ENCODE measurements around the gene OSM.

The OSM gene

GRCh38 chr22:30266445-30267381 lies at the start of gene OSM:
TSS of gene OSM (minus strand) at chr22:30266851. CDS start at chr22:30266799, 52 bp downstream.
- peak; percentile 68 for DNase-seq

GRCh38 chr22:30315962-30316576 lies 49.4 kb upstream of the OSM start:
- DNase-seq = no peak

GRCh38 chr22:30314915-30315314 lies 48.3 kb upstream of the OSM start:
- peak; percentile 54 for DNase-seq

GRCh38 chr22:30313527-30314363 lies 47.1 kb upstream of the OSM start:
- DNase-seq = no peak

- DNase-seq = no peak
These were observed 45.4 kb upstream of the OSM start for GRCh38 chr22:30312053-30312452.

- DNase-seq = no peak
These were observed 44.5 kb upstream of the OSM start for GRCh38 chr22:30310881-30311771.

GRCh38 chr22:30309951-30310741 lies 43.5 kb upstream of the OSM start:
- no peak for DNase-seq

DNA sequence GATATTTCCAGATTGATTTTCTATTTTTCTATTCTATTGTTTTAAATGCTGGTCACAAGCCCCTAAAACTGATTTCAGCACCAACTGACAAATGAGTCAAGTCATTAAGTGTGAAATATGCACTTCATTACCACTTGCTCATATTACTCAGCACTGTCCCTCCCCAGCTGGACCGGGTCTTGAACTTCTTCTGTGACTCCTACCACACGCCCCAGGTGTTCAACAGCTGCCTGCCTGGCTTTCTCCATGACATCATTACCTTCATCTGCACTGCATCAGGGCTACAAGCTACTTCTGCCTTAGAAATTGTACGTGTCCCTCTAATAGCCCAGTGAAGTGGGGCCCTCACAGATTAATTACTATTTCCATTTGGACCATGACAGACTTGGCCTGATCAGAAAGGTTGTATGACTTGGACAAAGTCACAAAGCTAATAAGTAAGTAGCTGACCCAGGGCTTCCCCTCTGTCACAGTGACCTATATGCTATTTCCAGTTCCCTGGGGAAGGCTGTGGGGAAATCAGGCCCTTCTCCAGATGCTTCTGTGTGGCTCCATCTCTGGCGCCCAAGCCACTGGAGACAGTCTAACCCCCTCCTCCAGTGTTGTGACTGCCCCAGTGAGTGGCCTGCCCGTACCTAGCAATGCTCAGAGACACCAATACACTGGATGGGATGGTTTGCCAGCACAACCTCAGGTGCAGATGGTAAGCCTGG lies 42.0 kb upstream of the OSM start:
- no peak for DNase-seq

GRCh38 chr22:30308093-30308492 lies 41.4 kb upstream of the OSM start:
- no peak for DNase-seq

DNA sequence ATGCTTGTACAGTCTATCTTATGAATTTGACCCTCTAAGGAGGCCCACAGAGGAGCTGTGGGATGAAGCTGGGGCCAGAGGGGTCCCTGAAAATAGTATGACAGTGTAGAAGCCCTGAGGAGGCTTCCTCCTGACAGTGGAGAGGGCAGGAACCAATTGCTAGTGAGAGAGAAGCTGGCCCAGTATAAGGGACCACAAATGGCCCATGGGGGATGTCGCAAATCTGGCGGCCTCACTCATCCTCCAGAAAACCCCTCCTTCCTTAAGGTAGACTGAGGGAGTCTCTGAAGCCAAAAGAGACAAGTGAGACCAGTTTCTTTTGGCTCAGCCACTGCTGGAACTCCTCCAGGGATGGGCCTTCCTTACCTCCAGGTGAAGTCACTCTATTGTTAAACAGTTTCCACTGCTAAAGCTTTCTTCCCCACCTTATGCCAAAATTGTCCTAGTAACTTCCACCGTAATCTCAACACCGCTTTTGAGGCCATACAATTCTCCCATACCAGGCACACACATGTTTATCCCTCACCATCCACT lies 40.5 kb upstream of the OSM start:
- no peak for DNase-seq

DNA sequence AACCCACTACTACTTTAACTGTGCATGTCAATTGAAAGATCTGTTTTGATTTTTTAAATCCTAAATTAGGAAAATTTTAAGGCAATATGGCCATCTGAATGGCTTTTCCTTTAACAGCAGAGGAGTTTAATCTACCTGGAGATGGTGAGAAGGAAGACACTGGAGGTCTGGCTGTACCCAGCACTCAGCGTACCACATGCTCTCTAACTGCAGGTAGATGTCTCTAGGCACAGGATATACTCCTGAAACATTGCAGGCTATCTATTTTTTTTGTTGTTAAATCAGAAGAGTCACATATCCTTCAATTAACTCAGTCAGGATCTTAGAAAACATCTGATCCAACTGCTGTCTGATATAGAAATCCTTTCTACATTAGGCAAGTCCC lies 40.0 kb upstream of the OSM start:
- DNase-seq = no peak

GRCh38 chr22:30305906-30306626 lies 39.4 kb upstream of the OSM start:
- no peak for DNase-seq

DNA sequence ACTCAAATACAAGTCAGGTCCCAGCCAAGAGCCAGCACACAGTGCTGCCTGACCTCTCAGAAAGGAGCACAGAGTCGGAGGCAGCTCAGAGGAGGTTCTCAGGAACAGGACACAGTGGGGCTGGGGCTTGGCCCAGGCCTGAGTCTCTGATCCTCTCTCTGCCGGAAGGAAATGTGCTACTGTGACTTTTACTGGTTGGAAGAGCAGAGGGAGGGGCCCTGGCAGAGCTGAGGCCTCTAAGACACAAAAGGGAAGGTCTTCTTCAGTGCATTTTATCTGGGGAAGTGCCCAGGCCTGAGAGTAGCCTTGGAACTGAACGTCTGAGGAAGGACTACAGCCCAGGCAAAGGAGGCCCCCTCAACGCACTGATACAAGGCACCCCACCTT lies 38.9 kb upstream of the OSM start:
- peak; percentile 44 for DNase-seq

- DNase-seq = no peak
These were observed 38.0 kb upstream of the OSM start for GRCh38 chr22:30304495-30305244.

DNA sequence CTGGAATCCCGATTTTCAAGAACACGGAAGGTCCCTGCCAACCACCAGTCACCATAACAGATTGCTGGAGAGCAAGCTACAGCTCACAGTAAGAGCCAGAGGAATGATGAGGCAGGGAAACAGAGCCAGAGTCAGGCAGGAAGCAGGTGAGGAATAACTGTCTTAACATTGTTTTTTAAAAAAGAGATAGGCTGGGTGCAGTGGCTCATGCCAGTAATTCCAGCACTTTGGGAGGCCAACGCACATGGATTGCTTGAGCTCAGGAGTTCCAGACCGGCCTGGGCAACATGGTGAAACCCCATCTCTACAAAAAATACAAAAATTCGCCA lies 36.1 kb upstream of the OSM start:
- DNase-seq = no peak

GRCh38 chr22:30301995-30302809 lies 35.6 kb upstream of the OSM start:
- DNase-seq = no peak

DNA sequence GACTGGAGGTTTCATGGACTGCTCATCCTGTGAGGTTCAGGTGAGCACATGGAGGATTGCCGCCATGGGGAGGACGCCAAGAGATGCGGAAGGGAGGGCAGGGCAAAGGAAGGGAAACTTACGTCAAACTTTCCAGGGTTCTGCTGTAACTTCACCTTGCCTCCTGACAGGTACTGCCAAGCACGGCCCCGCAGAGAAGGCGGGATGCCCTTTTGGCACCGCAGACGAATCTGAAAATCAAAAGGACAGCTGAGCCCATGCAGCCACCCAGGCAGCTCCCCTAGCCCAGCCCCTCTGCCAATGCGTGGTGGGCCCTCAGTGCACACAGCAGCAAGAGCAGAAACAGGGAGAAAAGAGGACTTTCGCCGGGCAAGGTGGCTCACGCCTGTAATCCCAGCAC lies 32.7 kb upstream of the OSM start:
- no peak for DNase-seq

DNA sequence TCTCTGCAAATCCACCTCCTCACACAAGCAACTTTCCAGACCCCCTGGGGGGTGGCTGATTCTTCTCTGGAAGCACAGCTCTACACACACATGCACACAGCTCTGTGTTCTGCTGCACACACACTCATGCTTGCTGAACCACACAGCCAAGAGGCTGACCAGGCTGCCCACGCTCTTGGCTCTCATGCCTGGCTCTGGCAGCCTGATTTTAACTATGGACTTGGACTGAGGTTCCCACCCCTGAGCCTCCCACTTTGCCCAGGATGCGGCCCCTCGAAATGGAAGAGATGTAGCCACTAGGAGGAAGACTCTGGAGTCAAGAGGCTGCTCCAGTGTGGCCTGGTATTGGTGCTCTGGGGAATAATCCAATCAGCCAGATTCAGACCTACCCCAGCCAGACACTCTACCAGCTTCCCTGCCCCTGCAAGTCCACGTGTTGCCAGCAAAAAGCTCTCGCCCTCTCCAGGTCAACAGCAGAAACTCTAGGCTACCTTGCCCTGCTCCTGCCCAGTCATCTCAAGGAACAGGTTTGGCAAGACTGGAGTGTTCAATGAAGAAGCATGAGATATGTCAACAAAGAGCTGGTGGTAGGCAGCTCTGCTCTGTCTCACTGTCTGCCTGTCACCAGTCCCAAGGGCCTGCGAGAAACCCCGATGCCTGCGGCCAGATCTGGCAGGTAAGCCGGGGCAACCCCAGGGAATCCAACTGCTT lies 31.5 kb upstream of the OSM start:
- no peak for DNase-seq

All from activated naive CD4-positive, alpha-beta T cell treated with Interleukin-2 at 50 U/mL for 16 hours (primary cell).